ENCODE measurements around the gene COL25A1. TPM values are rescaled to one million over a fixed set of nuclear protein-coding genes. Genes with fewer than 3 reads are reported as not detected.

Gene COL25A1
- total RNA-seq, 2 donors from 2014 or later: 4.0 to 6.2 TPM

GRCh38 chr4:109263721-109264120 is 38.7 kb downstream of the COL25A1 start:
- H3K9me3 Mint-ChIP-seq: no peaks in the 10 kb centered on the region
- no peak for TF ChIP-seq CTCF (conservative IDR thresholded peaks at IDR 0.05)

GRCh38 chr4:109256818-109257217 is 45.6 kb downstream of the COL25A1 start:
- Mint-ChIP-seq H3K4me1 (no peaks in the 10 kb centered on the region), H3K9me3 (no peaks in the 10 kb centered on the region), H3K4me3 (no peak overlapping the region), H3K27ac (no peak overlapping the region), H3K27me3 (ENCODE audit: insufficient read depth) (no peaks in the 10 kb centered on the region), H3K36me3 (ENCODE audit: low read depth) (no peaks in the 10 kb centered on the region)
- no peak for DNase-seq
- Histone ChIP-seq H3K27me3 (ENCODE audit: control insufficient read depth, insufficient read depth, low read length, poor library complexity, severe bottlenecking) (no peaks in the 10 kb centered on the region), H3K27ac (ENCODE audit: low read depth, low read length) (no peak overlapping the region), H3K9me3 (ENCODE audit: control insufficient read depth, low read length) (no peaks in the 10 kb centered on the region), H3K9ac (ENCODE audit: extremely low read depth, low read length, poor library complexity, severe bottlenecking) (no peak overlapping the region), H3K4me3 (ENCODE audit: low read length) (no peak overlapping the region), H3K36me3 (ENCODE audit: control insufficient read depth, insufficient read depth, low read length) (no peaks in the 10 kb centered on the region), H3K4me1 (ENCODE audit: control insufficient read depth, insufficient read depth, low read length) (no peaks in the 10 kb centered on the region)
- no peak for TF ChIP-seq CTCF (conservative IDR thresholded peaks at IDR 0.05)

More at GRCh38 chr4:109263721-109264120, 38.7 kb downstream of the COL25A1 start:
- Mint-ChIP-seq H3K4me3 (no peak overlapping the region), H3K27me3 (ENCODE audit: insufficient read depth) (no peaks in the 10 kb centered on the region), H3K4me1 (no peaks in the 10 kb centered on the region), H3K36me3 (ENCODE audit: low read depth) (no peaks in the 10 kb centered on the region), H3K27ac (no peak overlapping the region)
- Histone ChIP-seq H3K4me1 (ENCODE audit: control insufficient read depth, insufficient read depth, low read length) (no peaks in the 10 kb centered on the region), H3K27me3 (ENCODE audit: control insufficient read depth, insufficient read depth, low read length, poor library complexity, severe bottlenecking) (no peaks in the 10 kb centered on the region), H3K36me3 (ENCODE audit: control insufficient read depth, insufficient read depth, low read length) (no peaks in the 10 kb centered on the region), H3K4me3 (ENCODE audit: low read length) (no peak overlapping the region), H3K9ac (ENCODE audit: extremely low read depth, low read length, poor library complexity, severe bottlenecking) (no peak overlapping the region), H3K27ac (ENCODE audit: low read depth, low read length) (no peak overlapping the region), H3K9me3 (ENCODE audit: control insufficient read depth, low read length) (no peaks in the 10 kb centered on the region)
- WGBS, 2 experiments (ENCODE audit: insufficient coverage in 1 of 2, insufficient read length in 1 of 2): 80 to 91% methylated on average over 1 to 4 of the region's 4 CpGs
- DNase-seq: no peak

GRCh38 chr4:109254845-109255244 is 47.6 kb downstream of the COL25A1 start:
- Mint-ChIP-seq H3K27me3 (ENCODE audit: insufficient read depth) (no peaks in the 10 kb centered on the region), H3K27ac (no peak overlapping the region), H3K4me3 (no peak overlapping the region), H3K36me3 (ENCODE audit: low read depth) (no peaks in the 10 kb centered on the region), H3K9me3 (no peaks in the 10 kb centered on the region), H3K4me1 (no peaks in the 10 kb centered on the region)
- no peaks in the 10 kb centered on the region for H3K36me3 ChIP-seq (ENCODE audit: control insufficient read depth, insufficient read depth, low read length)
- H3K9ac ChIP-seq (ENCODE audit: extremely low read depth, low read length, poor library complexity, severe bottlenecking): no peak overlapping the region
- no peaks in the 10 kb centered on the region for H3K4me1 ChIP-seq (ENCODE audit: control insufficient read depth, insufficient read depth, low read length)
- no peaks in the 10 kb centered on the region for H3K9me3 ChIP-seq (ENCODE audit: control insufficient read depth, low read length)
- H3K4me3 ChIP-seq (ENCODE audit: low read length): no peak overlapping the region
- no peaks in the 10 kb centered on the region for H3K27me3 ChIP-seq (ENCODE audit: control insufficient read depth, insufficient read depth, low read length, poor library complexity, severe bottlenecking)
- no peak for TF ChIP-seq CTCF (conservative IDR thresholded peaks at IDR 0.05)
- H3K27ac ChIP-seq (ENCODE audit: low read depth, low read length): no peak overlapping the region
- 91 to 100% methylated on average over 3 to 4 of the region's 4 CpGs for WGBS, 2 experiments (ENCODE audit: insufficient coverage in 1 of 2, insufficient read length in 1 of 2)
- no peak for DNase-seq

Measured in endodermal cell (in vitro differentiated cells).